Upper lobe of right lung (tissue), 1 donor: ENCODE data around the gene OSBPL3. TPM values are rescaled to one million over a fixed set of nuclear protein-coding genes. Genes with fewer than 3 reads are reported as not detected.

Source experiments
- ATAC-seq: fragments of 200-7000 bp; cut with Tn5 transposase; one replicate; pipeline ENCODE4 v1.9.1; 2020; ENCODE audit warnings: mild to moderate bottlenecking, moderate library complexity
- DNase-seq: peaks from one replicate; pipeline ENCODE4 v3.0.0-alpha.2; 2020
- H3K27ac ChIP-seq: fragments of 200-600 bp; one replicate; pipeline ENCODE4 v1.8.0; 2022
- H3K27me3 ChIP-seq: fragments of 200-600 bp; one replicate; pipeline ENCODE4 v1.8.0; 2022; ENCODE audit warnings: mild to moderate bottlenecking
- H3K36me3 ChIP-seq: fragments of 200-600 bp; one replicate; pipeline ENCODE4 v1.8.0; 2022
- H3K4me1 ChIP-seq: fragments of 200-600 bp; one replicate; pipeline ENCODE4 v1.8.0; 2022
- H3K4me3 ChIP-seq: fragments of 200-600 bp; one replicate; pipeline ENCODE4 v1.8.0; 2022; ENCODE audit warnings: mild to moderate bottlenecking
- H3K9me3 ChIP-seq: fragments of 200-600 bp; one replicate; pipeline ENCODE4 v1.8.0; 2022
- CTCF ChIP-seq: fragments of 200-600 bp; IDR thresholded peaks from one replicate; pipeline ENCODE4 v1.8.0; 2022; ENCODE audit warnings: antibody characterized with exemption
- intact Hi-C: fragments of 100-400 bp; cut with DNase I; formaldehyde crosslinking; loops from one replicate; pipeline ENCODE4 v1.11.0; 2022
- total RNA-seq: library from RNA; stranded (reverse); fragmentation: NEBNext Ultra II Directional; extraction: Animal tissue kit (Norgen Biotek cat#: 25700); gene quantifications from one replicate; pipeline ENCODE4 v1.2.1, GENCODE V29; 2021
- donor health status: DM: no; HTN: yes; CAD: no; lungs with severe emphysema.

The OSBPL3 gene
- total RNA-seq, 1 donor from 2014 or later: 23.7 TPM

GRCh38 chr7:24958399-24958798 lies 21.6 kb downstream of the OSBPL3 start:
- Histone ChIP-seq H3K27ac (no peak overlapping the region), H3K9me3 (no peaks in the 10 kb centered on the region), H3K4me3 (no peak overlapping the region), H3K36me3 (no peaks in the 10 kb centered on the region), H3K4me1 (peaks cover 6% of the 10 kb centered on the region), H3K27me3 (no peaks in the 10 kb centered on the region)
- no peak for DNase-seq
- no peak for TF ChIP-seq CTCF
- ATAC-seq: peak; percentile 74
- intact Hi-C loops: no loop called here

- DNase-seq: no peak
- Histone ChIP-seq H3K36me3 (no peaks in the 10 kb centered on the region), H3K9me3 (no peaks in the 10 kb centered on the region), H3K4me3 (no peak overlapping the region), H3K4me1 (no peaks in the 10 kb centered on the region), H3K27me3 (no peaks in the 10 kb centered on the region), H3K27ac (no peak overlapping the region)
- no peak for TF ChIP-seq CTCF
- intact Hi-C loops: no loop called here
- no peak for ATAC-seq
Observed at GRCh38 chr7:24956021-24956420, 24.0 kb downstream of the OSBPL3 start.

DNA sequence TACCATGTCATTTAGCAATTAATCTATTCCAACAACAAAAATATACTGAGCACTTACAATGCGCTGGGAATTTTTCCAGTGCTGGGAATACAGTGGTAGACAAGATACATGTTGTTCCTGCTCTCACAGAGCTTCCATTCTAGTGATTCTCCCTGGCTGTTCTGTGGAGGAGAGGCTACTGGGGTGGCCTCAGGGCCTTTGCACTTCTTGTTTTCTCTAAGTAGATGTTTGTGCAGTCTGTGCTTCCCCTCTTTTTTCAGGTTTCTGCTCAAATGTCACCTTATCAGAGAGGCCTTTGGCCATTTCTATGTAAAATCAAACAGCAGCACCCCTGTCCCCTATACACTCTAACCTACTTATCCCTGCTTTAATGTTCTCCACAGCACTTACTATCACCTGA lies 24.7 kb downstream of the OSBPL3 start:
- no peak for TF ChIP-seq CTCF
- H3K27me3 ChIP-seq: no peaks in the 10 kb centered on the region
- no peaks in the 10 kb centered on the region for H3K4me1 ChIP-seq
- DNase-seq: no peak
- no peak for ATAC-seq
- H3K9me3 ChIP-seq: no peaks in the 10 kb centered on the region
- no peak overlapping the region for H3K27ac ChIP-seq
- no peaks in the 10 kb centered on the region for H3K36me3 ChIP-seq
- intact Hi-C loops: no loop called here
- no peak overlapping the region for H3K4me3 ChIP-seq

- no peak for ATAC-seq
- intact Hi-C loops: no loop called here
- H3K27me3 ChIP-seq: no peaks in the 10 kb centered on the region
- no peak overlapping the region for H3K4me3 ChIP-seq
- no peaks in the 10 kb centered on the region for H3K4me1 ChIP-seq
- TF ChIP-seq CTCF: no peak
- no peak overlapping the region for H3K27ac ChIP-seq
- DNase-seq: no peak
- H3K9me3 ChIP-seq: no peaks in the 10 kb centered on the region
- no peaks in the 10 kb centered on the region for H3K36me3 ChIP-seq
Observed at GRCh38 chr7:24952464-24952863, 27.5 kb downstream of the OSBPL3 start.

DNA sequence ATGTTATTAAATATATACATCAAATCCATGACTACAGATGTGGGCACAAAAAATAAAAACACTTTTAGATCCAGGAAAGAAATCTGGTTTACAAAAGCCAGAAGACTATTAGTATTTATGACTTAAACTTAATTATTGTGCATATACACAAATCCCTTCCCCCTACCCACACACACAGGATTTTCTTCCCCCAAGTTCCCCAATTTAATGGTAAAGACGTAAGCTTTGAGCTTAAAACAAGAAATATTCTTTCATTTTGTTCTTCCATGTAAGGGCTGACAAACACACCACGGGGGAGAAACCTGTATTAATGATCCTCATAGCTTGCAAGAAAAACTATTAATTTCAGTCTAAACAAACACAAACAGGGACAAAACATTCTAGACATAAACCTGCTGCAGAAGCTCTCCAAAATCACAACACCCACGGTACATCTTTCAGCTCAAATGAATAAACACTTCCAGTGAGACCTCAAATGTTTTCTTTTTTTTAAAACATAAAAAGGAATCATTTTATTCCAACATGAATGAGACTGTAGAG lies 28.5 kb downstream of the OSBPL3 start:
- intact Hi-C loops: no loop called here
- no peak overlapping the region for H3K4me3 ChIP-seq
- ATAC-seq: no peak
- H3K4me1 ChIP-seq: no peaks in the 10 kb centered on the region
- no peak for TF ChIP-seq CTCF
- no peaks in the 10 kb centered on the region for H3K27me3 ChIP-seq
- H3K27ac ChIP-seq: no peak overlapping the region
- H3K9me3 ChIP-seq: no peaks in the 10 kb centered on the region
- no peaks in the 10 kb centered on the region for H3K36me3 ChIP-seq
- no peak for DNase-seq

- intact Hi-C loops: no loop called here
- Histone ChIP-seq H3K27ac (no peak overlapping the region), H3K27me3 (no peaks in the 10 kb centered on the region), H3K4me3 (no peak overlapping the region), H3K36me3 (no peaks in the 10 kb centered on the region), H3K4me1 (no peaks in the 10 kb centered on the region), H3K9me3 (no peaks in the 10 kb centered on the region)
- no peak for DNase-seq
- ATAC-seq: no peak
- no peak for TF ChIP-seq CTCF
Observed at GRCh38 chr7:24949884-24950283, 30.1 kb downstream of the OSBPL3 start.
